Measurements from ENCODE around the gene LILRB3.
"Not testable (repeated sequence)": the region's sequence is repeated elsewhere in the genome, so short reads cannot be mapped to it uniquely, and the experiment has no call there.

LILRB3 gene

DNA sequence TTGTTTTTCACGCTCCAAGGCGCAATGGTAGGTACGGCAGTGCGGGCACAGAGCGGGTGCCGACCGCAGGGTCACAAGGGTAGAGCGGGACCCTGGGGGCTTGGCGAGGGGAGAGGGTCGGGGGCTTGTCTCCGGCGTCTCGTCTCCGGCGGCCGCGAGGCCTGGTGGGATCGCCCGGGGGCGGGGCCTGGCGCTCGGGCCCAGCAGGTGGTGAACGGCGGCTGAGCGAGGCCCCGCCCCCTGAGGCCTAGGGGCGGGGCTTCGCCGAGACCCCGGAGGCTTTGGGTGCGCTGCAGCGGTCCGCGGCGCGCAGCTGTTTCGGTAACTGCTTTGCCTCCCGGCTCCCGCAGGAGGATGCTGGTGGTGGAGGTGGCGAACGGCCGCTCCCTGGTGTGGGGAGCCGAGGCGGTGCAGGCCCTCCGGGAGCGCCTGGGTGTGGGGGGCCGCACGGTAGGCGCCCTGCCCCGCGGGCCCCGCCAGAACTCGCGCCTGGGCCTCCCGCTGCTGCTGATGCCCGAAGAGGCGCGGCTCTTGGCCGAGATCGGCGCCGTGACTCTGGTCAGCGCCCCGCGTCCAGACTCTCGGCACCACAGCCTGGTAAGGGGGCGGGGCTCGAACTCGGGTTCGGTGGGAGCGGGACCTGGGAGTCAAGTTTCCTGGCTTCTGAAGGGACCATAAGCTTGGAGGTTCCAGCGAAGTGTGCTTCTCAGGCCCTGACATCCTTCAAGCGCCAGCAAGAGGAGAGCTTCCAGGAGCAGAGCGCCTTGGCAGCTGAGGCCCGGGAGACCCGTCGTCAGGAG, 31.6 kb downstream of the LILRB3 start, which contains the start of gene TSEN34:
TSEN34 (plus strand) TSS at position 298 of the 800 bp plus-strand sequence; CDS start at position 355, 57 bp downstream.
- DNase-seq (ENCODE audit: low read depth in 2 of 3, low spot score in 1 of 3) = peak in 2 of 3 donors; percentile 71 to 80

DNA sequence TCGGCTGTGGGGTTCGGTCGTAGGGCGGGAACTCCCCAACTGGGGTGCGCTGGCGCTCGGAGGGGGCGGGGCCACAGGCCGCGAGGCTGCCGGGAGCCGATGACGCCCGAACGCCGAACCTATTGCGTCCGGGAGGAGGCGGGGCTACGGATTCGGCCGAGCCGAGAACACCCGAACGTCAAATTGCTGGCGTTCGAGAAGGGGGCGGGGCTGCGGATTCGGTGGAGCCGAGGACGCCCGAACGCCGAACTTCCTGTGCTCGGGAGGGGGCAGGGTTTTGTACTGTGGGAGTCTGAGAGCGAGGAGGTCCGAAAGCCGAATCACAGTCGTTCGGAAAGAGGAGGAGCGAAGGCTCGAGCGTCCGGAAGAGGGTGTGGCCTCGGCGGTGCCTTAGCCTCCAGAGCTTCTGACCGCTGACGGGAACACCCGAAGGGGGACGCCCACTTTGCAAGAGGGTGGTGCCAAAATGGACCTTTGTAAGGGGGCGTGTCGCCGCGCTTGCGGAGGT, 32.2 kb downstream of the LILRB3 start:
- peak; percentile 100 for DNase-seq (ENCODE audit: low read depth in 2 of 3, low spot score in 1 of 3)

DNA sequence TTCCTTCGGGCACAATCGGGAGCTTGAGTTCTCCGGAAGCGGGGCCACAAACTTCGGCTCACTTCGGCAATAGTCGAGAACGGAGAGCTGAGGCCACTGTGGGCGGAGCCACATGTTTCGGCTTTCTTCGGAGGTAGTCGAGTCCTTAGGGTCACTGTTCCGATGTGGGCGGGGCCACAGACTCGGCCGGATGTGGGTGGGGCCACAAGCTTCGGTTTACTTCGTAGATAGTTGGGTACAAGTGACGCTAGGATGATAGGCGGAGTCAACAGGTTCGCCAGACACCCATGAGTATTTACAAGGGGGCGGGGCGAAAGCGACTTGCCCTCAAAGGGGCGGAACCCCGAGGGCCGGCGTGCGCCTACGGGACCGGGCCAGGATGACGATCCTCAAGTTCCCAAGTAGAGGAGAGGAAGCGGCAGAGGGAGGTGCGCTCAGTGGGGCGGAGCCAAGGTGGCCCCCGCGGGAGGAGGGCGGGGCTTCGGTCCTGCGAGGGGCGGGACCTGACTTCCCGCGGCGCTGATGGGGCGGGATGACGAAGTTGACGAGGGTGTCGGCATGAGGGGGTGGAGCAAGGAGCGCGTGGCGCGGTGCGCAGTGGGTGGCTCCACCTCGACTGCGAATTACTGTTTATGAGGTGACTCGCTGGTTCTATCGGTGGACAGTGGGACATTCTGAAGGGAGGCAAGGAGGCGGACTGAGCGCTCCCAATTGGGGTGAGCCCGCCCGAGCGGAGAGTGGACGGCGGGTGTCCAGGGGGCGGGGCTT, 32.9 kb downstream of the LILRB3 start:
- peak; percentile 100 for DNase-seq (ENCODE audit: low read depth in 2 of 3, low spot score in 1 of 3)

DNA sequence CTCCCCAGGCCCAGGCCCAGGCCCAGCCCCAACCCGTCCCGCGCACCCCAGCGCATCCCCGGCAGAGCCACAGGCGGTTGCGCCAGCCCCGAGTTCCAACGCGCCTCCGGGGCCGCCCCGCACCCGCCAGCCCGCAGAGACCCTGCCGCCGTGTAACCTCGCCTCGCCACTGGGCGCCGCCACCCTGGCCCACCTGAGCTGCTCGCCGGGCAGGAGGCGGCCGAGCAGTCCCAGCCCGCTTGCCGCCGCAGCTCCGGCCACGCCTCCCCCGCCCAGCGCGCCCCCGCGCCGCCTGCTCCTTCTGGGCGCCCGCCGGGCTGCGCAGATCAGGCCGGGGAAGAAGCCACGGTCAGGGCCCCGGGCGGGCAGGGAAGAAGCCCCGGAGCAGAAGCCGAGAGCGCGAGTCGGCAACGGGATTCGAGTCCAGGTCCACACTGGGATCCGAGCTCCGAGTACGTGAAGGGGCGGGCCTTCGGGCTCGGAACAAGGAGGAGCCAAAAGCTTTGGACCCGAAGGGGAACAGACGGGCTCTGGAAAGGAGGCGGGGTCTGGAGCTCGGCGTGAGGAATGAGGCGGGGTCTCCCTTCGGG, 33.6 kb downstream of the LILRB3 start, which contains the start of gene MBOAT7:
MBOAT7 (minus strand) TSS at position 436 of the 590 bp plus-strand sequence. CDS start 1,072 bp downstream, outside the sequence.
- no peak for DNase-seq (ENCODE audit: low read depth in 2 of 3, low spot score in 1 of 3)

DNA sequence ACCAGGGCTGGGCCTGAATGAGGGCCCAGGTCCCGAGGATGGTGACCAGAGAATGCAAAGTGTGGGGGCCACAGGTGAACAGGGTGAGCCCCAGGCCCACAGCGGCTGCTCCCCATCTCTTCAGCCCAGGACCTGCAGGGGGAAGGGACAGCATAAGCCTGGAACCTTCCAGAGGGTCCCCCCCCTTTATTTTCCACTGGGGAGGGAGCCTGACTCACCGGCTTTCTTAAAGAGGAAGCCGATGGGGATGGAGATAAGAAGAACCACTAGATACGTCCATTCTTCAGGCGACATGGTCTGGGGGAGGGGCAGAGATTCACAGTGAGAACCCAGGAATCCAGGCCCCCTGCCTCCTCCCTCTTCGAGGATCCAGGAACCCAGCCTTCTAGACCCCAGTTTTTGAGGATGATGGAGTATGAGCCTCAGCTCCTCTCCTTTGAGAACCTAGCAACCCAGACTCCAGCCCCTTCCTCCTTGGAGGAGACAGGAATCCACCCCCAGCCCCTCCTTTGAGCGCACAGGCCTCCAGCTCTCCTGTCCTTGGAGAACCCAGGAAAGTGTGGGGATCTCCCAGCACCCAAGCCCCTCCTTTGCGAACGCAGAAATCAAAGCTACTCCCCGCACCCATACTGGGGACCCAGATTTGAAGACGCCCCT, 34.5 kb downstream of the LILRB3 start:
- DNase-seq (ENCODE audit: low read depth in 2 of 3, low spot score in 1 of 3) = no peak

DNA sequence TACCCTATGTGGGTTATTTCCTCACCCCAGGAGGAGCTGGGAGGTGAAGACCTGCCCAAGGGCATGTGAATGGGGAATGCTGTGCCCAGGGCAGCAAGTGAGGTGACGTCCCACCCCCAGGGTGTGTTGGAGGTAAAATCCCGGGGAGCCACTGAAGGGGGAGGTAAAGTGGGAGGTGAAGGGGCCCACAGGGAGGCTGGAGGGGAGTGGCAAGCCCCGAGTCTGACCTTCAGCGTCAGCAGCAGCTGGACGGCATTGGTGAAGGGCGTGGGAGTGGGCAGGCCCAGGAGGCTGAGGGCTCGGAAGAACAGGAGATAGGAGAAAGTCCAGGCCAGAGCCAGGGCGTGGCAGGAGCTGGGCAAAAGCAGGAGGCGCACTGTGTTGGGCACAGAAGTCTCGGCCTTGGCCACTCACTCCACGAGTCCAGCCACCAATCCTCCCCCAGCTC, 35.8 kb downstream of the LILRB3 start:
- no peak for DNase-seq (ENCODE audit: low read depth in 2 of 3, low spot score in 1 of 3)

DNA sequence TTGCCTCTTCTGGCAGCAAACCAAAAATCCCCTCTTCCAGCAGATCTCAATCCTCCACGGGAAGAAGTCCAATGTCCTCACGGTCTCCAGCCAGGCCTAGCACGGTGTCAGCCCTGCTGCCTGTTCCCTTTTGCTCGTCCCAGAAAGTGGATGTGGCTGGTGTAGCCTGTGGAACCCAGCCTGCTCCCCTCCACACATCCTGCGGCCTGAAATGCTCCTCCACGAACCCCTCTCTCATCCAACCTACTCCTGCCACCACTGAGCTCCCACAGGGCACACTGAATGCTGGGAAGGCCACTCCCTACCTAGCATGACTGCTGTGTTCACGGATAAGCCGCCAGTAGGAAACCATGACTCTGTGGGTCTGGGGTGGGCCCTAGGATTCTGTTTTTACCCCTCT, 36.5 kb downstream of the LILRB3 start:
- DNase-seq (ENCODE audit: low read depth in 2 of 3, low spot score in 1 of 3) = no peak

DNA sequence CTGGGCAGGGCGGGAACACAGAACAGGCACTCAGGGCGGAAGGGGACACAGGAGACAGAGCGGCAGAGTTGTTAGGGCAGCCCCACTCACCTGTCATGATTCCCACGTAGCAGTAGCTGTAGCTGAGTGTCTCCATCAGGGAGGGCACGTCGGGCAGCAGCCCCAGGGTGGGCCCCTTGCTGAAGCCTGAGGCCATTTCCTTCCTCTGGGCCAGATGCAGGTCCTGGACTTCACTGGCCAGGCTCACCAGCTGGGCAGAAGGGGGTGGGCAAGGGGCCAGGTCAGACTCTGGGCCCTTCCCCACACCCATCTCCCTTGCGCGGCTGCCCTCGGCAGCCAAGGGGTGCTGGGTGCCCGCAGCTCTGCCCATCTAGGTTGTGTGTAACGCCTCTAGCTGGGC, 39.4 kb downstream of the LILRB3 start:
- no peak for DNase-seq (ENCODE audit: low read depth in 2 of 3, low spot score in 1 of 3)

DNA sequence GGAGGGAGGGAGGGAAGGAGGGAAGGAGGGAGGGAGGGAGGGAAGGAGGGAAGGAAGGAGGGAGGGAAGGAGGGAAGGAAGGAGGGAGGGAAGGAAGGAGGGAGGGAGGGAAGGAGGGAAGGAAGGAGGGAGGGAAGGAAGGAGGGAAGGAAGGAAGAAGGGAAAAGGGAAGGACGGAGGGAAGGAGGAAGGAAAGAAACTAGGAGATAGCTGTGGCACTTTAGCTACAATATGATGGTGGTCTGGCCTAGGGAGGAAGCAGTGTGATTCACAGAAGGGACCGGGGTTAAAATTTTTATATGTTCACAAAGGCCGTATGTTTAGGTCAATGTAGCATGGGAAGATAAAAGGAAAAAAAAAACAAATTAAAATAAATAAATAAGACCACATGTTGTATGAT, 40.9 kb downstream of the LILRB3 start:
- not testable (repeated sequence) for DNase-seq (ENCODE audit: low read depth in 2 of 3, low spot score in 1 of 3)

DNA sequence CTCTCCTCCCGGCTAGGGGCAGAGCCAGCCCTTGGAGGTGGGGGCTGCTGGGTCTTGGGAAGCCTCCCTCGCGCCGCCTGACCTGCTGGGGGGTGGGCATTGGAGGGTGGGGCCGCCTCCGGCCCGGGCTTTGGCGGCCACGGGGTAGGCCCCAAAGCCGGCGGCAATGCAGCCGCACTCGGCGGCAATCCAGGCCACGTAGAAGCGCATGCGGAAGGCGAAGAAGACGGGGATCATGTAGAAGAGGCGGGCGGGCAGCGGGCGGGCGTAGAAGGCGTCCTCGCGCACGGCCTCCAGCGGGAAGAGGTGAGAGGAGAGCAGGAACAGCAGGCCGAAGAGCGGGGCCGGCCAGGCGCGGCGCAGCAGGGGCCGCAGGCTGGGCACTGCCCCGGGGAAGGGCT, 42.1 kb downstream of the LILRB3 start:
- DNase-seq (ENCODE audit: low read depth in 2 of 3, low spot score in 1 of 3) = no peak

DNA sequence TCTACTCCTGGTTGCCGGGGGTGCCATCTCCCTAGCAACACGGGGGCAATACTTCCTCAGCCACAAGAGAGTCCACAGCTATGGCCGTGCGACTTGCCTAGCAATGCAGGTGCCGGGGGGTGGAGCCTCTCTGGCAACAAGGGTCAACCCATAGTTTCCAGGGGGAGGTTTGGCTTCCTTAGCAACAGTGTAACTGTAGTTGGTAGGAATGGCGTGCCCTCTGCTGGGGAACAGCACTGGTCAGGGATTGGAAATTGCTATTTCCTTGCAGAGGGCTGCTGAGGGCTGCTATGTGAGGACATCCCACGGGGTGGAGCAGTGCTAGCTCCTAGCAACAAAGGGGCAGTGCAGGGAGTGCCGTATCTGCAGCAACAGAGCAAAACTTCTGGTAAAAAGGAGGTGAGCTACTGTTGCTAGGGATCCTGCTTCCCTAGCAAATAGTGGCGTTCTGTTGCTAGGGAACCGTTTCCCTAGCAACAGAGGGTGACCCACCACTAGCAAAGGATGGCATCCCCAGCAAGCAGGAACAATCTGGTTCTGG, 42.8 kb downstream of the LILRB3 start:
- DNase-seq (ENCODE audit: low read depth in 2 of 3, low spot score in 1 of 3) = no peak

DNA sequence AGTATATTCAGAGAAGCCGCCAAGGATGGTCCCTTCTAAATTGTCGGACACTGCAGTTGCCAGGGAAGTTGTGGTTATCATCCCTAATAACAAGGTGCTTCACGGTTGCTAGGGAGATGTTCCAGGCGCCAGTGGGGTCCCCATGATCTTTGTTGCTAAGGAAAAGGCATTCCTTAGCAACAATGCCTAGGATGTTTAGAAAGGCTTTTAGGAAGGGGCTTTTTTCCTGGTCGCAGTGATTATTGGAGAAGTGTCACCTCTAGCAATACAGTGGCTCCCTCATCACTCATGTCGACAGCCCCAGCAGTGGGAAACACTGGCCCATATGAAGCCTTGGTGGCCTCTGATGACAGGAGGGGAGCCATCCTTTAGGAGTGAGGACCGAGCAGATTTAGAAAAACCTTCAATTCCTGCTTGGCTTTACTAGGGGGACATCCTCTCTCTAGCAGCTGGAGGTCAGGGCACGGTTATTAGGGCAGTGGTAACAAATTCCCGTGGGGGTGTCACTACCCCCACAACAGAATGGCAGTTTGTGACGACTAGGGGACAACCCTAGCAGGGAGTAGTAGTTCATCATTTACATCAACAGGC, 43.5 kb downstream of the LILRB3 start:
- DNase-seq (ENCODE audit: low read depth in 2 of 3, low spot score in 1 of 3) = no peak

DNA sequence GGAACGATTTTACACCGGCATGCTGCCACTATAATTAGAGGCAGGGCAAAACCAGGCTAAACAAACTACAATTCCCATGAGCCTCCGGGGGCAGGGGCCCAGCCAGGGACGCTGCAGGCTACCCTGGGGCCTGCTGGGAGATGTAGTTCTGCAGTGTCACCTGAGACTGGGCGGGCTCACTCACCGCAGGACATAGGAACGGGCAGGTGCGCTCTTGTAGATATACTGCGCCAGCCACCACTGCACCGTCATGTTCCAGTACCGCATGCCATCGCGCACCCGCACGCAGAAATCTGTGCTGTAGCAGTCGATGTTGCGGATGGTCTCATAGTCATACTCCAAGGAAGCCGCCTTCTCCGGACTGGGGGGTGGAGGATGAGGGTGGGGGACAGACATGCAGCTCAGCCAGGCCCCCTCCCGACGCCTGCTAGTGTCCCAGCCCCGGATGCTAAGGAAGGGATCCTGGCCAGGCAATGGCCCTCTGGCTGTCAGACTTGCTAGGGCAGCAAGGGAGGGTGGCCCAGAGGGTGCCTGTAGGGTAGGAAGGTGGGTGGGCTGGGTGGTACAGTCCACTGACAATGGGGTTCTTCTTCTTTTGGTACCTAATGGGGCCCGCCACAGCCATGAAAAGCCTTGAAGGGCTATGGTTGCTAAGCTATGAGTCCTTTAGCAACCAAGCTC, 44.1 kb downstream of the LILRB3 start:
- no peak for DNase-seq (ENCODE audit: low read depth in 2 of 3, low spot score in 1 of 3)

DNA sequence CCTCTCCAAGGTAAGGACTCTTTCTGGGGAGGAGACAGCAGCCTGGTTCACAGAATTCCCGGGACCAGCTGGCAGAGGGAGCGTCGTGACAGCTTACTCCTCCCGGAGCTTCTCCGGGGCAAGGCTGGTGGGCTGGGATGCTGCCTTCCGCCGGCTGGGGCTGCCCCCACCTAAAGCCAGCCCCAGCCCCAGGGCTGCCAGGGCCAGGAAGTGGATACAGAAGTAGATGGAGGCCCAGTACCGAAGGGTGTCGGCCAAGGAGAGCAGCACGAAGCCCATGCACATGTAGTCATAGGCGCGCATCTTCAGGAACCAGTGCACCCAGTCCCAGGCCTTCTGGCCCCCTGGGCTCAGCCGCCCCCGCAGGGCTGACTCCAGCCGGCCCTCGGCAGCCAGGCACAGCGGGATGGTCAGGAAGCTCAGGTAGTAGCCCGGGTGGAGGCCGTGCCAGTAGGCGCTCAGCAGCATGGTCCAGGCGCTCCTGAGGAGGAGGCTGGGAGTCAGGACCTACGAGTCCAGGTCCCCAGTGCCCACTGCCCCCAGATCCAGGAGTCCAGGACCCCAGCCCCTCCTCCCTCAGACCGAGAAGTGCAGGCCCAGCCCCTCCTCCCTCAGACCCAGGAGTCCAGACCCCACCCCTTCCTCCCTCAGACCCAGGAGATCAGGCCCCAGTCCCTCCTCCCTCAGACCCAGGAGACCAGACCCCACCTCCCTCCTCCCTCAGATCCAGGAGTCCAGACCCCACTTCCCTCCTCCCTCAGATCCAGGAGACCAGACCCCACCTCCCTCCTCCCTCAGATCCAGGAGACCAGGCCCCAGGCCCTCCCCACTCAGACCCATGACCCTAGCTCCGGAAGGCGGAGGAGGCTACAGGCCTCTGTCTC, 48.6 kb downstream of the LILRB3 start:
- DNase-seq (ENCODE audit: low read depth in 2 of 3, low spot score in 1 of 3) = no peak

DNA sequence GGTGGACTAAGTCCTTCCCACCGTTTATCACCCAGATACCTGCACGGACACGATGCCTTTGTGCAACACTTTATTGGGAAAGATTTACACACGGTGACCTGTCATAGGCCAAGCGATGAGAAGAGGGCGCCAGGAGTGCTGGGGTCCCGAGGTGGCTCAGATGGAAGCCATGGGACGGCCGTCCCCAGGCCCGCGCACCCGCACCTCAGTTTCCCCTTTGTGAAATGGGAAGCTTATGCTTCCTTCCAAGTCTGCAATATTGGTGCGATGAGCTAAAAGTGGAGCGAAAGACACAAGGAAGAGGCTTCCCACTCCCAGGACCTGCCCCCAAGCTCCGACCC, 49.5 kb downstream of the LILRB3 start:
- DNase-seq (ENCODE audit: low read depth in 2 of 3, low spot score in 1 of 3) = no peak

DNA sequence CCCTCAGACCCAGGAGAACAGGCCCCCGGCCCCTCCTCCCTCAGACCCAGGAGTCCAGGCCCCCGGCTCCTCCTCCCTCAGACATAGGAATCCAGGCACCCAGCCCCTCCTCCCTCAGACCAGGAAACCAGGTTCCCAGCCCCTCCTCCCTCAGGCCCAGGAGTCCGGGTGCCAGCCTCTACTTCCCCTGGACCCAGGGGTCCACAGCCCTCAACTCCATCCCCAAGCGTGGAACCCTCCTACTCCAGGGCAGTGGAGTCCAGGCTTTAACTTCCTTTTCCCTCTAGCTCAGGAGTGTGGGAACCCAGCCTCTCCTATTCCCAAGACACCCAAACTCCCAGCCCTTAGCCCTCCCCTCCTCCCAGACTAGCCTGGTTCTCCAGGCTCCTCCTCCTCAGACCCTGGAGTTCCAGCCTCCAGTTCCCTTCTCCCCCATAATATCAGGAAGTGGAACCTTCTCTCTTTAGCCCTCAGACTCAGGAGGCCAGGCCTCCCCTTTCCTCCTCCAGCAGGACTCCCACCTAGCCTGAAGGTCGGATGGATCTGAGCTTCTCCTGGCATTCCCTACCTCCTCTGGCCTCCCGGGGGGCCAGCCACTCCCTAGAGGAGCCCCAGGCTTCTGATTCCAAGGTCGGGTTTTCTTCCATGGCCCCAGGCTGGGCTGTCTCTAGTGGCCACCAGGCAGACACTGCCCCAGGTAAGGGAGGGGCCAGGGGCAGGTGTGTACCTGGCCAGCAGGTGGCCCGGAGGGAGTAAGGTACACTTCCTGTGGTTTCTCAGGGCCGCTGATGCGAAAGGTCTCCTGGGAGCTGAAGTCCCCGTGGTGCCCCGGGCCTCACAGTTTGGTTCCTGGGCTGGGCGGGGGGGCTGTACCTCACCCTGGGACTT, 50.1 kb downstream of the LILRB3 start, which contains the start of gene TMC4:
TMC4 (minus strand) TSS at position 690 of the 888 bp plus-strand sequence; CDS start at position 647, 43 bp downstream.
- no peak for DNase-seq (ENCODE audit: low read depth in 2 of 3, low spot score in 1 of 3)

DNA sequence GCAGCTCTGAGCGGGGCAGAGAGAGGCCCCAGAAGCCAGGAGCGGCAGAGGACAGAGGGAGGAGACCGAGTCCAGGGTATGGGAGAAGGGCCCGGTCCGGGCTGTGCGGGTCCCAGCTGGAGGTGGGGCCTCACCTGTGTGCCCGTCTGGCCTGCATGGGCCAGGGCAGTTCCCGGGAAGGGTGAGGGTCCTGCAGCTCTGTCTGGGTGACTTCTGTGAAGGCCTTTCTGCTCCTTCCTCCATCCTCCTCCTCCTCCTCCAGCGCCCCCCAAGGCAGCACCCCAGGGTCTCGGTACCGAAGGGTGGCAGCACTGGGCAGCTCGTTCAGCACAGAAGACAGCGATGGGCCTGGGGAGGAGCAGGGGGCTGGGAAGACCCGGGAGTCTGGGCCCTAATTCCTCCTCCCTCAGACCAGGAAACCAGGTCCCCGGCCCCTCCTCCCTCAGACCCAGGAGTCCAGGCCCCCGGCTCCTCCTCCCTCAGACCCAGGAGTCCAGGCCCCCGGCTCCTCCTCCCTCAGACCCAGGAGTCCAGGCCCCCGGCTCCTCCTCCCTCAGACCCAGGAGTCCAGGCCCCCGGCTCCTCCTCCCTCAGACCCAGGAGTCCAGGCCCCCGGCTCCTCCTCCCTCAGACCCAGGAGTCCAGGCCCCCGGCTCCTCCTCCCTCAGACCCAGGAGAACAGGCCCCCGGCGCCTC, 50.9 kb downstream of the LILRB3 start:
- not testable (repeated sequence) for DNase-seq (ENCODE audit: low read depth in 2 of 3, low spot score in 1 of 3)

All from stimulated activated CD4-positive, alpha-beta T cell treated with anti-CD3 and anti-CD28 coated beads, Interleukin-12 subunit alpha, Interleukin-12 subunit beta, amount 100 ng/mL, for 48 hours (primary cell).